GM06990 (cell line): ENCODE results near the gene TNFSF11.
A peak's percentile ranks its signal among the peaks of the same experiment; 100 is the strongest.

Source experiments
- DNase-seq: peaks from one replicate; pipeline ENCODE4 v3.0.0-alpha.2; 2011; ENCODE audit not compliant: insufficient read length; ENCODE audit errors: extremely low read depth
- H3K27me3 ChIP-seq: replicated peaks from 2 replicates; pipeline ENCODE4 v1.6.0; 2011; ENCODE audit warnings: low read length; ENCODE audit not compliant: control insufficient read depth, insufficient read depth
- H3K36me3 ChIP-seq: 2 replicates; pipeline ENCODE4 v1.5.1; 2011; ENCODE audit warnings: low read length; ENCODE audit not compliant: control insufficient read depth, insufficient read depth
- H3K4me3 ChIP-seq: replicated peaks from 2 replicates; pipeline ENCODE4 v1.5.1; 2011; ENCODE audit warnings: low read depth, mild to moderate bottlenecking, control low read depth, low read length
- CTCF ChIP-seq: IDR thresholded peaks from 2 replicates; pipeline ENCODE4 v1.5.1; 2011; ENCODE audit warnings: low read length, control low read depth, mild to moderate bottlenecking, inconsistent platforms; ENCODE audit not compliant: insufficient read depth, poor library complexity, severe bottlenecking

TNFSF11 gene

GRCh38 chr13:42592915-42593900 is 19.3 kb downstream of the TNFSF11 start:
- DNase-seq, result no peak
- H3K36me3 ChIP-seq, result no peaks in the 10 kb centered on the region
- no peak for TF ChIP-seq CTCF
- H3K4me3 ChIP-seq, result no peak overlapping the region
- H3K27me3 ChIP-seq, result no peaks in the 10 kb centered on the region

- peak; percentile 67 for TF ChIP-seq CTCF
- Histone ChIP-seq H3K36me3 (no peaks in the 10 kb centered on the region), H3K27me3 (no peaks in the 10 kb centered on the region), H3K4me3 (no peak overlapping the region)
- no peak for DNase-seq
These were observed 20.7 kb downstream of the TNFSF11 start for GRCh38 chr13:42594481-42595252.

GRCh38 chr13:42595253-42595571 is 21.3 kb downstream of the TNFSF11 start:
- H3K4me3 ChIP-seq, result no peak overlapping the region
- peak; percentile 26 for DNase-seq
- no peak for TF ChIP-seq CTCF
- no peaks in the 10 kb centered on the region for H3K36me3 ChIP-seq
- no peaks in the 10 kb centered on the region for H3K27me3 ChIP-seq

GRCh38 chr13:42597505-42597904 is 23.6 kb downstream of the TNFSF11 start:
- DNase-seq, result no peak
- TF ChIP-seq CTCF, result no peak
- H3K27me3 ChIP-seq, result no peaks in the 10 kb centered on the region
- H3K36me3 ChIP-seq, result no peaks in the 10 kb centered on the region; the same call in 1 of the 2 replicates
- no peak overlapping the region for H3K4me3 ChIP-seq

GRCh38 chr13:42600943-42601342 is 27.0 kb downstream of the TNFSF11 start:
- DNase-seq, result no peak
- H3K27me3 ChIP-seq, result no peaks in the 10 kb centered on the region

More at GRCh38 chr13:42600943-42601342, 27.0 kb downstream of the TNFSF11 start:
- no peak for TF ChIP-seq CTCF
- H3K36me3 ChIP-seq, result peaks cover 1% of the 10 kb centered on the region
- no peak overlapping the region for H3K4me3 ChIP-seq
